ENCODE results near the gene PRAMEF13. TPM values are rescaled to one million over a fixed set of nuclear protein-coding genes. Genes with fewer than 3 reads are reported as not detected.
"Not testable (repeated sequence)": the region's sequence is repeated elsewhere in the genome, so short reads cannot be mapped to it uniquely, and the experiment has no call there.

The PRAMEF13 gene
- total RNA-seq, 1 experiment from 2014 or later = 0.21 TPM

DNA sequence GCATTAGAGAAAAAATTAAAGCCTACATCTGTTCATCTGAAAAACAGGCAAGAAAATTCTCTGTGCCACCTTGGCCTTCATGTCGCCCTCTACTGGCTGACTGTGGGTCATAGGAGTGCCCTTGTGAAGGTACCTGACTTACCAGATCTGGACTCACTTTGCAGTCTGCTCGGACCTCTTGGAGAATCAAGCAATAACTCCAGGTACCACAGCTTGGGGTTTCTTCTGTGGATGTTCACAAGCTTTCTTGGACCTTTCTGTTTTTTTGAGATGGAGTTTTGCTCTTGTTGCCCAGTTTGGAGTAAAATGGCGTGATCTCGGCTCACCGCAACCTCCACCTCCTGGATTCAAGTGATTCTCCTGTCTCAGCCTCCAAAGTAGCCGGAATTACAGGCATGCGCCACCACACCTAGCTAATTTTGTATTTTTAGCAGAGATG, 27.2 kb upstream of the PRAMEF13 start:
- no peak overlapping the region for H3K27ac ChIP-seq (ENCODE audit: low read depth, low read length, poor library complexity, severe bottlenecking)
- no peak for TF ChIP-seq EZH2 (IDR thresholded peaks at IDR 0.05; ENCODE audit: borderline replicate concordance, low read depth, low read length, poor library complexity, severe bottlenecking)
- TF ChIP-seq, protein P1, sequence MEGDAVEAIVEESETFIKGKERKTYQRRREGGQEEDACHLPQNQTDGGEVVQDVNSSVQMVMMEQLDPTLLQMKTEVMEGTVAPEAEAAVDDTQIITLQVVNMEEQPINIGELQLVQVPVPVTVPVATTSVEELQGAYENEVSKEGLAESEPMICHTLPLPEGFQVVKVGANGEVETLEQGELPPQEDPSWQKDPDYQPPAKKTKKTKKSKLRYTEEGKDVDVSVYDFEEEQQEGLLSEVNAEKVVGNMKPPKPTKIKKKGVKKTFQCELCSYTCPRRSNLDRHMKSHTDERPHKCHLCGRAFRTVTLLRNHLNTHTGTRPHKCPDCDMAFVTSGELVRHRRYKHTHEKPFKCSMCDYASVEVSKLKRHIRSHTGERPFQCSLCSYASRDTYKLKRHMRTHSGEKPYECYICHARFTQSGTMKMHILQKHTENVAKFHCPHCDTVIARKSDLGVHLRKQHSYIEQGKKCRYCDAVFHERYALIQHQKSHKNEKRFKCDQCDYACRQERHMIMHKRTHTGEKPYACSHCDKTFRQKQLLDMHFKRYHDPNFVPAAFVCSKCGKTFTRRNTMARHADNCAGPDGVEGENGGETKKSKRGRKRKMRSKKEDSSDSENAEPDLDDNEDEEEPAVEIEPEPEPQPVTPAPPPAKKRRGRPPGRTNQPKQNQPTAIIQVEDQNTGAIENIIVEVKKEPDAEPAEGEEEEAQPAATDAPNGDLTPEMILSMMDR (conservative IDR thresholded peaks at IDR 0.05; ENCODE audit: low read depth, low read length) = peak; percentile 71
- POLR2A ChIA-PET (ENCODE audit: low non-redundant PET) = no interaction called here
- H3K4me3 ChIP-seq (ENCODE audit: low read depth, low read length, poor library complexity, severe bottlenecking) = no peak overlapping the region
- CTCF ChIA-PET = no interaction called here
- H3K27me3 ChIP-seq (replicated peaks; ENCODE audit: insufficient read depth, low read depth, low read length, poor library complexity) = peaks cover 6% of the 10 kb centered on the region
- no peaks in the 10 kb centered on the region for H3K4me1 ChIP-seq (ENCODE audit: insufficient read depth, low read length, poor library complexity, severe bottlenecking)
- no TSS peak for BruUV-seq (replicated peaks)
- no peaks in the 10 kb centered on the region for H3K36me3 ChIP-seq (ENCODE audit: insufficient read depth, low read length, poor library complexity, severe bottlenecking)
- peak; percentile 47 for DNase-seq (ENCODE audit: low spot score)
- no peaks in the 10 kb centered on the region for H3K9me3 ChIP-seq (ENCODE audit: low read depth, low read length, poor library complexity, severe bottlenecking)
- intact Hi-C loops (cut with micrococcal nuclease; ENCODE audit: unreplicated experiment) = no loop called here

GRCh38 chr1:13227271-13228055, 26.3 kb upstream of the PRAMEF13 start:
- DNase-seq (ENCODE audit: low spot score); H3K4me1 ChIP-seq (ENCODE audit: insufficient read depth, low read length, poor library complexity, severe bottlenecking); H3K27ac ChIP-seq (ENCODE audit: low read depth, low read length, poor library complexity, severe bottlenecking); CTCF ChIA-PET; H3K4me3 ChIP-seq (ENCODE audit: low read depth, low read length, poor library complexity, severe bottlenecking); H3K27me3 ChIP-seq (replicated peaks; ENCODE audit: insufficient read depth, low read depth, low read length, poor library complexity); H3K36me3 ChIP-seq (ENCODE audit: insufficient read depth, low read length, poor library complexity, severe bottlenecking); BruUV-seq (replicated peaks); H3K9me3 ChIP-seq (ENCODE audit: low read depth, low read length, poor library complexity, severe bottlenecking); intact Hi-C loops (cut with micrococcal nuclease; ENCODE audit: unreplicated experiment); POLR2A ChIA-PET (ENCODE audit: low non-redundant PET): not testable (repeated sequence)

DNA sequence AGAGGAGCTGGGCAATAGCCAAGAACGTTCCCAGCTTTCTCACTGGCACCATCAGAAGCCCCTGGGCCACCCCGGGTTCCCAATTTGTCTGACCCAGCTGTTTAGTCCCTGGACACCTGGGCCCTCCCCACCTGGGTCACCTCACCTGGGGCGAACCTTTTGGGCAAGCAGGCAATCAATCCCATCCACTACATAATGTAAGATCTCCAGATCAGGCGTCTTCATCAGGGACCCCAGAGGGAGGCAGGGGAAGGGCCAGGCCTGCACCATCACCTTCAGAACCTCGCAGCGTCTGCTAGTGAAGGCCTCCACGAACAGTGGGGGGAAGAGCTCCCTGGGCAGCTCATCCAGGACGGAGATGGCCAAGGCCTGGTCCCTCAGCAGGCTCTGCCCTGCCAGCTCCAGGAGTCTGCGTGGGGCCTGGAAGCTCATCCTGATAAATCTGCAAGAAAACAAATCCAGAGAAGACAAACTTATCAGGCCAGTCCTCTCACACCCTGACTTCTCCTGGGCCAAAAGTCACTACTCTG, 24.5 kb upstream of the PRAMEF13 start, which contains the start of gene PRAMEF18:
Gene PRAMEF18, minus strand, starts transcription at position 480 of the 530 bp plus-strand sequence. Its CDS starts 48 bp downstream, at position 432.
- H3K4me3 ChIP-seq (ENCODE audit: low read depth, low read length, poor library complexity, severe bottlenecking); CTCF ChIA-PET; DNase-seq (ENCODE audit: low spot score); POLR2A ChIA-PET (ENCODE audit: low non-redundant PET); H3K9me3 ChIP-seq (ENCODE audit: low read depth, low read length, poor library complexity, severe bottlenecking); H3K4me1 ChIP-seq (ENCODE audit: insufficient read depth, low read length, poor library complexity, severe bottlenecking); H3K27ac ChIP-seq (ENCODE audit: low read depth, low read length, poor library complexity, severe bottlenecking); BruUV-seq (replicated peaks); H3K36me3 ChIP-seq (ENCODE audit: insufficient read depth, low read length, poor library complexity, severe bottlenecking); intact Hi-C loops (cut with micrococcal nuclease; ENCODE audit: unreplicated experiment); H3K27me3 ChIP-seq (replicated peaks; ENCODE audit: insufficient read depth, low read depth, low read length, poor library complexity): not testable (repeated sequence)

GRCh38 chr1:13224480-13225060, 23.4 kb upstream of the PRAMEF13 start:
- intact Hi-C loops (cut with micrococcal nuclease; ENCODE audit: unreplicated experiment) = no loop called here
- no peak for TF ChIP-seq EZH2 (IDR thresholded peaks at IDR 0.05; ENCODE audit: borderline replicate concordance, low read depth, low read length, poor library complexity, severe bottlenecking)
- TF ChIP-seq, protein P1 (conservative IDR thresholded peaks at IDR 0.05; ENCODE audit: low read depth, low read length) = no peak
- H3K27ac ChIP-seq (ENCODE audit: low read depth, low read length, poor library complexity, severe bottlenecking) = no peak overlapping the region
- DNase-seq (ENCODE audit: low spot score) = no peak
- H3K27me3 ChIP-seq (replicated peaks; ENCODE audit: insufficient read depth, low read depth, low read length, poor library complexity) = peaks cover 6% of the 10 kb centered on the region
- POLR2A ChIA-PET (ENCODE audit: low non-redundant PET) = no interaction called here
- BruUV-seq (replicated peaks) = no TSS peak
- H3K36me3 ChIP-seq (ENCODE audit: insufficient read depth, low read length, poor library complexity, severe bottlenecking) = no peaks in the 10 kb centered on the region
- no peaks in the 10 kb centered on the region for H3K4me1 ChIP-seq (ENCODE audit: insufficient read depth, low read length, poor library complexity, severe bottlenecking)
- H3K9me3 ChIP-seq (ENCODE audit: low read depth, low read length, poor library complexity, severe bottlenecking) = no peaks in the 10 kb centered on the region
- CTCF ChIA-PET = interaction anchor here (0.6 kb wide), 1 partner anchor 146 kb away, joined by 4 read pairs; no protein-coding TSS in a partner anchor
- no peak overlapping the region for H3K4me3 ChIP-seq (ENCODE audit: low read depth, low read length, poor library complexity, severe bottlenecking)

GRCh38 chr1:13222788-13223187, 21.6 kb upstream of the PRAMEF13 start:
- H3K4me3 ChIP-seq (ENCODE audit: low read depth, low read length, poor library complexity, severe bottlenecking); H3K27me3 ChIP-seq (replicated peaks; ENCODE audit: insufficient read depth, low read depth, low read length, poor library complexity); DNase-seq (ENCODE audit: low spot score); H3K9me3 ChIP-seq (ENCODE audit: low read depth, low read length, poor library complexity, severe bottlenecking); H3K36me3 ChIP-seq (ENCODE audit: insufficient read depth, low read length, poor library complexity, severe bottlenecking); H3K4me1 ChIP-seq (ENCODE audit: insufficient read depth, low read length, poor library complexity, severe bottlenecking); H3K27ac ChIP-seq (ENCODE audit: low read depth, low read length, poor library complexity, severe bottlenecking); POLR2A ChIA-PET (ENCODE audit: low non-redundant PET); CTCF ChIA-PET; BruUV-seq (replicated peaks); intact Hi-C loops (cut with micrococcal nuclease; ENCODE audit: unreplicated experiment): not testable (repeated sequence)

GRCh38 chr1:13219203-13219602, 18.0 kb upstream of the PRAMEF13 start:
- POLR2A ChIA-PET (ENCODE audit: low non-redundant PET); DNase-seq (ENCODE audit: low spot score); intact Hi-C loops (cut with micrococcal nuclease; ENCODE audit: unreplicated experiment); H3K4me3 ChIP-seq (ENCODE audit: low read depth, low read length, poor library complexity, severe bottlenecking); H3K4me1 ChIP-seq (ENCODE audit: insufficient read depth, low read length, poor library complexity, severe bottlenecking); BruUV-seq (replicated peaks); H3K27ac ChIP-seq (ENCODE audit: low read depth, low read length, poor library complexity, severe bottlenecking); H3K9me3 ChIP-seq (ENCODE audit: low read depth, low read length, poor library complexity, severe bottlenecking); CTCF ChIA-PET; H3K36me3 ChIP-seq (ENCODE audit: insufficient read depth, low read length, poor library complexity, severe bottlenecking); H3K27me3 ChIP-seq (replicated peaks; ENCODE audit: insufficient read depth, low read depth, low read length, poor library complexity): not testable (repeated sequence)

Measured in A673 (cell line).